22Rv1 (cell line): ENCODE results near the gene PES1.

Experiments used
- ZFX ChIP-seq: fragments of 450-650 bp; IDR thresholded peaks from 2 replicates; pipeline ENCODE4 v1.6.1; 2017; ENCODE audit warnings: antibody characterized with exemption, borderline replicate concordance
- TF ChIP-seq, protein P1 (sequence below): fragments of 450-650 bp; IDR thresholded peaks from 2 replicates; pipeline ENCODE4 v1.5.1; 2017; ENCODE audit warnings: mild to moderate bottlenecking

- TF ChIP-seq, protein P1, sequence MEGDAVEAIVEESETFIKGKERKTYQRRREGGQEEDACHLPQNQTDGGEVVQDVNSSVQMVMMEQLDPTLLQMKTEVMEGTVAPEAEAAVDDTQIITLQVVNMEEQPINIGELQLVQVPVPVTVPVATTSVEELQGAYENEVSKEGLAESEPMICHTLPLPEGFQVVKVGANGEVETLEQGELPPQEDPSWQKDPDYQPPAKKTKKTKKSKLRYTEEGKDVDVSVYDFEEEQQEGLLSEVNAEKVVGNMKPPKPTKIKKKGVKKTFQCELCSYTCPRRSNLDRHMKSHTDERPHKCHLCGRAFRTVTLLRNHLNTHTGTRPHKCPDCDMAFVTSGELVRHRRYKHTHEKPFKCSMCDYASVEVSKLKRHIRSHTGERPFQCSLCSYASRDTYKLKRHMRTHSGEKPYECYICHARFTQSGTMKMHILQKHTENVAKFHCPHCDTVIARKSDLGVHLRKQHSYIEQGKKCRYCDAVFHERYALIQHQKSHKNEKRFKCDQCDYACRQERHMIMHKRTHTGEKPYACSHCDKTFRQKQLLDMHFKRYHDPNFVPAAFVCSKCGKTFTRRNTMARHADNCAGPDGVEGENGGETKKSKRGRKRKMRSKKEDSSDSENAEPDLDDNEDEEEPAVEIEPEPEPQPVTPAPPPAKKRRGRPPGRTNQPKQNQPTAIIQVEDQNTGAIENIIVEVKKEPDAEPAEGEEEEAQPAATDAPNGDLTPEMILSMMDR, result no peak
- TF ChIP-seq ZFX, result no peak
Observed at GRCh38 chr22:30561402-30562189, 30.1 kb downstream of the PES1 start.
